K562 (cell line): Measurements from ENCODE around the gene UBE2G2. TPM values are rescaled to one million over a fixed set of nuclear protein-coding genes. Genes with fewer than 3 reads are reported as not detected.

Experiments
- ARID1B ChIP-seq: fragments of 450-650 bp; IDR thresholded peaks from 2 replicates; pipeline ENCODE4 v1.6.1; 2016; ENCODE audit warnings: antibody characterized with exemption, mild to moderate bottlenecking, inconsistent platforms
- ETV1 ChIP-seq: fragments of 450-650 bp; conservative IDR thresholded peaks from 2 replicates; pipeline ENCODE4 v1.6.1; 2016; ENCODE audit warnings: missing genetic modification characterization, control low read depth, low read depth, missing compliant biosample characterization
- HDAC8 ChIP-seq: fragments of 450-650 bp; IDR thresholded peaks from 2 replicates; pipeline ENCODE4 v1.6.1; 2016; ENCODE audit warnings: mild to moderate bottlenecking, missing genetic modification characterization, moderate library complexity, missing compliant biosample characterization
- HIVEP1 ChIP-seq: fragments of 250-450 bp; sonication (Bioruptor Pico); IDR thresholded peaks from 2 replicates; pipeline ENCODE4 v1.4.0; 2020; ENCODE audit warnings: mild to moderate bottlenecking
- HMGN3 ChIP-seq: IDR thresholded peaks from 2 replicates; pipeline ENCODE4 v1.6.1; 2011; ENCODE audit warnings: borderline replicate concordance, low read depth, mild to moderate bottlenecking, mixed read lengths, low read length; ENCODE audit not compliant: insufficient read length; ENCODE audit errors: extremely low read depth
- KAT7 ChIP-seq: sonication (generic); formaldehyde crosslinking; IDR thresholded peaks from 2 replicates; pipeline ENCODE4 v1.8.0; 2022; ENCODE audit warnings: missing genetic modification reagents, mild to moderate bottlenecking, borderline replicate concordance
- LCOR ChIP-seq: sonication (generic); formaldehyde crosslinking; IDR thresholded peaks from 2 replicates; pipeline ENCODE4 v1.8.0; 2022; ENCODE audit warnings: mild to moderate bottlenecking, missing genetic modification reagents
- MECOM ChIP-seq: fragments of 250-450 bp; sonication (Bioruptor Pico); IDR thresholded peaks from 2 replicates; pipeline ENCODE4 v1.8.0; 2022; ENCODE audit warnings: inconsistent platforms
- MTA2 ChIP-seq: fragments of 450-650 bp; IDR thresholded peaks from 2 replicates; pipeline ENCODE4 v1.6.1; 2016; ENCODE audit warnings: low read depth
- MYC ChIP-seq, 2 experiments: fragments of 250-450 bp in 1 of 2; sonication (Bioruptor Pico) in 1 of 2; IDR thresholded peaks; 2 replicates each; pipeline versions ENCODE4 v1.5.1 to v1.6.1; 2012 to 2021; ENCODE audit warnings: low read depth in 2 of 2, borderline replicate concordance in 1 of 2, improper control_type of control experiment in 1 of 2, low read length in 1 of 2, mild to moderate bottlenecking in 1 of 2, moderate library complexity in 1 of 2
- NCOA4 ChIP-seq: fragments of 450-650 bp; IDR thresholded peaks from 2 replicates; pipeline ENCODE4 v1.6.1; 2018; ENCODE audit warnings: mild to moderate bottlenecking; ENCODE audit not compliant: partially characterized antibody
- NFE2 ChIP-seq: IDR thresholded peaks from 2 replicates; pipeline ENCODE4 v1.6.1; 2014; ENCODE audit warnings: antibody characterized with exemption, low read depth
- NR2C1 ChIP-seq, 2 experiments: fragments of 450-650 bp; IDR thresholded peaks; 2 replicates each; pipeline ENCODE4 v1.6.1; 2017; ENCODE audit warnings: mild to moderate bottlenecking in 2 of 2, antibody characterized with exemption in 1 of 2, inconsistent platforms in 1 of 2, missing compliant biosample characterization in 1 of 2, missing genetic modification characterization in 1 of 2
- PHB ChIP-seq: fragments of 250-450 bp; sonication (Bioruptor Pico); IDR thresholded peaks from 2 replicates; pipeline ENCODE4 v1.5.0; 2021
- POLR2A ChIP-seq: fragments of 450-650 bp; conservative IDR thresholded peaks from 2 replicates; pipeline ENCODE4 v1.6.1; 2016
- POLR2G ChIP-seq: fragments of 200-400 bp; formaldehyde crosslinking; IDR thresholded peaks from 2 replicates; pipeline ENCODE4 v1.6.1; 2017; ENCODE audit warnings: low read depth, mild to moderate bottlenecking, antibody characterized with exemption, low read length, moderate library complexity
- SMAD4 ChIP-seq: fragments of 250-450 bp; sonication (Bioruptor Pico); conservative IDR thresholded peaks from 2 replicates; pipeline ENCODE4 v1.8.0; 2021; ENCODE audit warnings: inconsistent platforms, mild to moderate bottlenecking, moderate library complexity
- SMARCE1 ChIP-seq: fragments of 450-650 bp; IDR thresholded peaks from 2 replicates; pipeline ENCODE4 v1.7.1; 2016; ENCODE audit warnings: mild to moderate bottlenecking
- SOX6 ChIP-seq: fragments of 450-650 bp; IDR thresholded peaks from 2 replicates; pipeline ENCODE4 v1.6.1; 2014; ENCODE audit warnings: mild to moderate bottlenecking
- SRSF1 ChIP-seq: fragments of 200-400 bp; formaldehyde crosslinking; IDR thresholded peaks from 2 replicates; pipeline ENCODE4 v1.6.1; 2017; ENCODE audit warnings: mild to moderate bottlenecking, low read depth, low read length, moderate library complexity
- THRAP3 ChIP-seq: fragments of 450-650 bp; IDR thresholded peaks from 2 replicates; pipeline ENCODE4 v1.6.1; 2016; ENCODE audit warnings: mild to moderate bottlenecking, inconsistent platforms, borderline replicate concordance
- XRCC5 ChIP-seq: fragments of 200-400 bp; formaldehyde crosslinking; IDR thresholded peaks from 2 replicates; pipeline ENCODE4 v1.6.1; 2017; ENCODE audit warnings: low read depth, mild to moderate bottlenecking, low read length
- ZBTB1 ChIP-seq: sonication (generic); formaldehyde crosslinking; IDR thresholded peaks from 2 replicates; pipeline ENCODE4 v1.8.1; 2023; ENCODE audit warnings: missing genetic modification reagents, low read depth, mild to moderate bottlenecking, borderline replicate concordance
- ZNF174 ChIP-seq: fragments of 250-450 bp; sonication (Bioruptor Pico); IDR thresholded peaks from 2 replicates; pipeline ENCODE4 v1.4.0; 2020; ENCODE audit warnings: mild to moderate bottlenecking
- ZNF347 ChIP-seq: fragments of 450-650 bp; formaldehyde crosslinking; IDR thresholded peaks from 2 replicates; pipeline ENCODE4 v1.4.0; 2020; ENCODE audit warnings: low read depth, mild to moderate bottlenecking, moderate library complexity
- ZNF589 ChIP-seq: fragments of 200-800 bp; sonication (Bioruptor generic); IDR thresholded peaks from 2 replicates; pipeline ENCODE4 v1.6.1; 2016; ENCODE audit warnings: low read depth, missing genetic modification characterization, missing compliant biosample characterization
- ZNF780A ChIP-seq: fragments of 250-450 bp; sonication (Bioruptor Pico); IDR thresholded peaks from 2 replicates; pipeline ENCODE4 v1.5.0; 2021; ENCODE audit warnings: mild to moderate bottlenecking
- polyA plus RNA-seq, 8 experiments: library from polyadenylated mRNA; depleted of rRNA in 4 of 8; stranded (reverse) in 5 of 8; unstranded in 3 of 8; fragments of >200 nt; fragmentation: Nextera tagmentation in 2 of 8; fragmentation: Illumina TruSeq in 1 of 8; extraction: Ambion mirVana in 2 of 8; extraction: Trizol in 1 of 8; gene quantifications; 2 replicates each; pipeline versions ENCODE4 v1.2.1 to v1.2.3, GENCODE V29; 2011 to 2014; ENCODE audit warnings: inconsistent platforms in 1 of 8, missing spikeins in 1 of 8
- total RNA-seq, 7 experiments: library from RNA; depleted of rRNA in 6 of 7; stranded (reverse); fragments of >200 nt in 6 of 7; fragmentation: Illumina TruSeq in 2 of 7; extraction: Trizol in 2 of 7; gene quantifications; 2 replicates each; pipeline versions ENCODE4 v1.2.1 to v1.2.3, GENCODE V29; 2011 to 2021; ENCODE audit warnings: low replicate concordance in 1 of 7
- TF ChIP-seq, protein P1 (sequence below): fragments of 250-450 bp; sonication (Bioruptor Pico); IDR thresholded peaks from 2 replicates; pipeline ENCODE4 v1.8.0; 2021; ENCODE audit warnings: moderate library complexity, mild to moderate bottlenecking, inconsistent platforms

UBE2G2 gene
- total and polyA plus RNA-seq, 9 of the 15 experiments (the other 6 are each of a cell fraction or from before 2014, with no cell fraction given), result 47.5 to 225 (median 140) TPM

DNA sequence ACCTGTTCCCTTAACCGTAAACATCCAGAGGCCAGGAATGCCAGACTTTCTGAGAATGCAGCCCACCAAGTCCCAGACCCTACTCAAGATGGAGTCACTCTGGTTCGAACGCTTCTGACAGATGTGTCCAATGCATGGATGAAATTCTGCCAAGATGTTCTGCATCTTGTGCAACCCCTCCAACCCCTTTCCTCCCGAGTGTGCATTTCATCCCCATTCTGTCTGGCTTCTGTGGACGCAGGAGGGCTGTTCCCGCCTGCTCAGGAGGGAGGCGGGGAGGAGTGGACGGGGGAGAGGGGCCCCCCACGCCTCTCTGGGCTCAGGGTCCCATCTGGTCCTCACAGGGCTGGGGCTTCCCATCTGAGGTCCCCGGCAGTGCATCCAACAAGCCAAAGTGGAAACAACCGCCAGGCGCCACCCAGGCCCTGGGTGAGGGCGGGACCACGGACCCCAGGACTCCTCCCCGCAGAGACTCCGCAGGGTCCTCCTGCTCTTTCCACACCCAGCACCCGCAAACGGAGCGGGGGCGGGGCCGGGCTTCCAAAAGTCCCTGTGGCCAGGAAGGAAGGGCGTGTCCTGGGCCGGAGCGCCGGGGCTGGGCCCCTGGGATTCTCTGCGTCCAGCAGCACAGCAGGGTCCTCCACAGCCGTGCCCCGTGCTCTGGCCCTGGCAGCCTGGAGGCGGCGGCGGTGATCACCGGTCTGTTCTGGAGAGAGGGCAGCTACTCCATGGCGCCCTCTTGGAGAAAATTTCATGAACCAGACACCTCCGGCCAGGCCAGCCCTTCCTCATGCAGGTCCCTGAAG, 44.0 kb upstream of the UBE2G2 start (continued):
- TF ChIP-seq SOX6 (peak; percentile 48; the same call in 1 of the 2 replicates), SRSF1 (no peak), THRAP3 (no peak), HIVEP1 (CRISPR knock-in tag) (no peak), NR2C1 (IDR thresholded peaks at IDR 0.05) (no peak), NR2C1 (tag; IDR thresholded peaks at IDR 0.05) (peak; percentile 76), NFE2 (no peak), ZNF174 (CRISPR knock-in tag) (no peak), HMGN3 (peak; percentile 60), MECOM (CRISPR knock-in tag) (peak; percentile 87), POLR2A (peak; percentile 50; the same call in 1 of the 2 replicates), KAT7 (no peak), ZNF347 (no peak), NCOA4 (no peak), MYC (IDR thresholded peaks at IDR 0.05; ENCODE audit: low read depth, low read length) (peak; percentile 45; the same call in 1 of the 2 replicates), MYC (CRISPR knock-in tag; IDR thresholded peaks at IDR 0.05; ENCODE audit: borderline replicate concordance, low read depth) (peak; percentile 45; the same call in 1 of the 2 replicates), POLR2G (peak; percentile 75), ETV1 (tag) (no peak; the same call in none of the 2 replicates), SMAD4 (CRISPR knock-in tag) (peak; percentile 68), SMARCE1 (no peak), ZBTB1 (peak; percentile 62; the same call in 1 of the 2 replicates), MTA2 (no peak), PHB (no peak), LCOR (CRISPR knock-in tag) (peak; percentile 23; the same call in 1 of the 2 replicates), ARID1B (0 out of 2 replicates have a peak, but pooled peaks have one; percentile 19), XRCC5 (0 out of 2 replicates have a peak, but pooled peaks have one; percentile 69), HDAC8 (tag) (peak; percentile 93), ZNF589 (CRISPR knock-in tag) (peak; percentile 63; the same call in 1 of the 2 replicates), ZNF780A (CRISPR knock-in tag) (no peak)
- TF ChIP-seq, protein P1, sequence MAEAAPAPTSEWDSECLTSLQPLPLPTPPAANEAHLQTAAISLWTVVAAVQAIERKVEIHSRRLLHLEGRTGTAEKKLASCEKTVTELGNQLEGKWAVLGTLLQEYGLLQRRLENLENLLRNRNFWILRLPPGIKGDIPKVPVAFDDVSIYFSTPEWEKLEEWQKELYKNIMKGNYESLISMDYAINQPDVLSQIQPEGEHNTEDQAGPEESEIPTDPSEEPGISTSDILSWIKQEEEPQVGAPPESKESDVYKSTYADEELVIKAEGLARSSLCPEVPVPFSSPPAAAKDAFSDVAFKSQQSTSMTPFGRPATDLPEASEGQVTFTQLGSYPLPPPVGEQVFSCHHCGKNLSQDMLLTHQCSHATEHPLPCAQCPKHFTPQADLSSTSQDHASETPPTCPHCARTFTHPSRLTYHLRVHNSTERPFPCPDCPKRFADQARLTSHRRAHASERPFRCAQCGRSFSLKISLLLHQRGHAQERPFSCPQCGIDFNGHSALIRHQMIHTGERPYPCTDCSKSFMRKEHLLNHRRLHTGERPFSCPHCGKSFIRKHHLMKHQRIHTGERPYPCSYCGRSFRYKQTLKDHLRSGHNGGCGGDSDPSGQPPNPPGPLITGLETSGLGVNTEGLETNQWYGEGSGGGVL (CRISPR knock-in tag), result peak; percentile 41; the same call in 1 of the 2 replicates
